ENCODE measurements around the gene CATSPERD.

Gene CATSPERD

GRCh38 chr19:5827891-5828660, 107.6 kb downstream of the CATSPERD start:
- TF ChIP-seq CTCF (IDR thresholded peaks at IDR 0.05; ENCODE audit: borderline replicate concordance, control extremely low read depth, extremely low read depth, insufficient read depth, missing control alignments): no peak
- in situ Hi-C loops (cut with MboI; ENCODE audit: low sequenced_read_pairs, unreplicated experiment): no loop called here
- peak; percentile 99 for DNase-seq (ENCODE audit: low spot score)

Data from GM13976 (cell line).